ENCODE measurements around the gene PPP2R2C.

DNA sequence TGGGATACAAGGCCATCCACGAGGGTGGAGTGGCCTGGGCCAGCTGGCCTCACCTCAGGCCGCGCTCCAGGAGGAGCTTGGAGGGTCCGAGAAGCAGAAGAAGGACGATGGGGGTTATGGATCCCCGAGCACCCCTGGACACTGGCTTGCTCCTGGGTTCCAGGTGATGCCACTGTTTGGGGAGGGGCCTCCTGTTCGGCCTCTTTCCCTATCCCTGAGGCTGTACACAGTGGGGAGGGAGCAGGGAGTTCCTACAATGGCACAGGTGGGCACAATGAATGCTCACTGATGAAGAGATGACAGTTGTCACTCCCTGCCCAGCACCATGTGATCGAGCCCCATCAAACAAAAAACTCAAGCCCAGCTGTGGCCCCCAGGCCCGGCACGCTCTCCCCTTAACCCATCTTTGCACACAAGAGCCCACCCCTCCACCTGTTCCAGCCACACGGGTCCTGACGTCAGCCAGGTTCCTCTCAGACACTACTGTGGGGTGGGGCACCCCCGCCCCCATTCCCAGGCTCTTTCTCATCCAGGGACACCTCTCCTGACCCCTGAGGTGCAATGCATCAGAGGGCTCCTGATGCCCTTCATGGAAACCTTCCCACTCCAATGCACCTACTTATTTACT lies 132.5 kb downstream of the PPP2R2C start:
- TF ChIP-seq EZH2 (IDR thresholded peaks at IDR 0.05; ENCODE audit: insufficient read depth, poor library complexity, severe bottlenecking) (no peak), EZH2phosphoT487 (IDR thresholded peaks at IDR 0.05; ENCODE audit: insufficient read depth, low read depth) (no peak)
